ENCODE measurements around the gene CTSE. TPM values are rescaled to one million over a fixed set of nuclear protein-coding genes. Genes with fewer than 3 reads are reported as not detected.

CTSE gene
- total RNA-seq, 1 experiment from 2014 or later = not detected

DNA sequence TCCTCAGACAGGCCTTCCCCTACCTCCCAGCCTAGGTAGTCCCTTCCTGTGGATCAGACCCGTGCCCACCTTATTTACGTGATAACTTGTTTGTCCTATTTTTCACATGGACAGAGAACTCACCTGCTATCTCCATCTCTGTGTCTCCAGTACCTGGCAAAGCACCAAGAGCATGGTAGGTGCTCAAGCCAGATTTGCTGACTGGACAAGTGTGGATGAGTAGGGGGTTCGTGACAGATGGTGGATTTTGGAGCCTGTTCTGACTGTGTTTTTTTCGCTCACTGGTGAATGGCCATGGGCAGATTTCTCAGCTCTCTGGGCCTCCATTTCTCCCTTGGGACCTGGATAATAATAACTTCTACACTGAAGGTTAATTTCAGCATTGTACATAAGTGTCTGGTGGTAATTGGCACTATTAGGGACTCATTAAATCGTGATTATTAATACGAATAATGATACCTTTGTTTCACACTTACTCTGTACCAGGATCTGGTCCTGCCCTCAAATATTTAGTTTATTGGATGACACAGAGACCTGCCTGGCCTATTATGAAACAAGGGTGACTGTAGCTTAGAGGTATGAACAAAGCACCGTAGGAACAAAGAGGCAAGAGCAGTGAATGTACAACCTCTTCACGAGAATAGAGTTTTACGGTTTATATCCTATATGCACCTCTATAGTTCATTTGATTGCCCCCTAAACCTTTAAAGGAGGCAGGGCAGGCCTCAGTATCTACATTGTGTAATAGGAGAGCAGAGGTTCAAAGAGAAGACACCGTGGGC lies 56.0 kb downstream of the CTSE start:
- no peak for ATAC-seq
- in situ Hi-C loops (cut with HindIII; ENCODE audit: low pct_unique_long_range_greater_than_20kb, low sequenced_read_pairs) (no loop called here), intact Hi-C loops (cut with micrococcal nuclease; ENCODE audit: unreplicated experiment) (no loop called here)
- Histone ChIP-seq H3K4me1 (ENCODE audit: control insufficient read depth, insufficient read depth, low read length) (no peaks in the 10 kb centered on the region), H3K4me3 (ENCODE audit: low read depth in 2 of 2, low read length in 2 of 2) (no peak overlapping the region), H3K27me3 (ENCODE audit: control insufficient read depth, insufficient read depth, low read length) (no peaks in the 10 kb centered on the region), H3K36me3 (ENCODE audit: control insufficient read depth, insufficient read depth, low read length) (no peaks in the 10 kb centered on the region), H3K27ac (ENCODE audit: low read length) (no peak overlapping the region), H3K9me3 (ENCODE audit: control insufficient read depth, insufficient read depth, low read depth, low read length) (no peaks in the 10 kb centered on the region)
- no TSS peak for BruUV-seq (replicated peaks)
- DNase-seq (ENCODE audit: low read depth, low spot score) = no peak
- no peak for TF ChIP-seq POLR2AphosphoS5 (IDR thresholded peaks at IDR 0.05; ENCODE audit: low read depth, low read length)
- TF ChIP-seq SIN3A (IDR thresholded peaks at IDR 0.05; ENCODE audit: borderline replicate concordance, insufficient read depth, low read depth, low read length) = no peak
- TF ChIP-seq, protein P1, sequence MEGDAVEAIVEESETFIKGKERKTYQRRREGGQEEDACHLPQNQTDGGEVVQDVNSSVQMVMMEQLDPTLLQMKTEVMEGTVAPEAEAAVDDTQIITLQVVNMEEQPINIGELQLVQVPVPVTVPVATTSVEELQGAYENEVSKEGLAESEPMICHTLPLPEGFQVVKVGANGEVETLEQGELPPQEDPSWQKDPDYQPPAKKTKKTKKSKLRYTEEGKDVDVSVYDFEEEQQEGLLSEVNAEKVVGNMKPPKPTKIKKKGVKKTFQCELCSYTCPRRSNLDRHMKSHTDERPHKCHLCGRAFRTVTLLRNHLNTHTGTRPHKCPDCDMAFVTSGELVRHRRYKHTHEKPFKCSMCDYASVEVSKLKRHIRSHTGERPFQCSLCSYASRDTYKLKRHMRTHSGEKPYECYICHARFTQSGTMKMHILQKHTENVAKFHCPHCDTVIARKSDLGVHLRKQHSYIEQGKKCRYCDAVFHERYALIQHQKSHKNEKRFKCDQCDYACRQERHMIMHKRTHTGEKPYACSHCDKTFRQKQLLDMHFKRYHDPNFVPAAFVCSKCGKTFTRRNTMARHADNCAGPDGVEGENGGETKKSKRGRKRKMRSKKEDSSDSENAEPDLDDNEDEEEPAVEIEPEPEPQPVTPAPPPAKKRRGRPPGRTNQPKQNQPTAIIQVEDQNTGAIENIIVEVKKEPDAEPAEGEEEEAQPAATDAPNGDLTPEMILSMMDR (IDR thresholded peaks at IDR 0.05) = no peak
- no peak for TF ChIP-seq TCF7L2 (IDR thresholded peaks at IDR 0.05; ENCODE audit: low read depth, low read length)
- TF ChIP-seq, protein P2, sequence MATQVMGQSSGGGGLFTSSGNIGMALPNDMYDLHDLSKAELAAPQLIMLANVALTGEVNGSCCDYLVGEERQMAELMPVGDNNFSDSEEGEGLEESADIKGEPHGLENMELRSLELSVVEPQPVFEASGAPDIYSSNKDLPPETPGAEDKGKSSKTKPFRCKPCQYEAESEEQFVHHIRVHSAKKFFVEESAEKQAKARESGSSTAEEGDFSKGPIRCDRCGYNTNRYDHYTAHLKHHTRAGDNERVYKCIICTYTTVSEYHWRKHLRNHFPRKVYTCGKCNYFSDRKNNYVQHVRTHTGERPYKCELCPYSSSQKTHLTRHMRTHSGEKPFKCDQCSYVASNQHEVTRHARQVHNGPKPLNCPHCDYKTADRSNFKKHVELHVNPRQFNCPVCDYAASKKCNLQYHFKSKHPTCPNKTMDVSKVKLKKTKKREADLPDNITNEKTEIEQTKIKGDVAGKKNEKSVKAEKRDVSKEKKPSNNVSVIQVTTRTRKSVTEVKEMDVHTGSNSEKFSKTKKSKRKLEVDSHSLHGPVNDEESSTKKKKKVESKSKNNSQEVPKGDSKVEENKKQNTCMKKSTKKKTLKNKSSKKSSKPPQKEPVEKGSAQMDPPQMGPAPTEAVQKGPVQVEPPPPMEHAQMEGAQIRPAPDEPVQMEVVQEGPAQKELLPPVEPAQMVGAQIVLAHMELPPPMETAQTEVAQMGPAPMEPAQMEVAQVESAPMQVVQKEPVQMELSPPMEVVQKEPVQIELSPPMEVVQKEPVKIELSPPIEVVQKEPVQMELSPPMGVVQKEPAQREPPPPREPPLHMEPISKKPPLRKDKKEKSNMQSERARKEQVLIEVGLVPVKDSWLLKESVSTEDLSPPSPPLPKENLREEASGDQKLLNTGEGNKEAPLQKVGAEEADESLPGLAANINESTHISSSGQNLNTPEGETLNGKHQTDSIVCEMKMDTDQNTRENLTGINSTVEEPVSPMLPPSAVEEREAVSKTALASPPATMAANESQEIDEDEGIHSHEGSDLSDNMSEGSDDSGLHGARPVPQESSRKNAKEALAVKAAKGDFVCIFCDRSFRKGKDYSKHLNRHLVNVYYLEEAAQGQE (IDR thresholded peaks at IDR 0.05; ENCODE audit: insufficient read depth in 1 of 2, low read depth in 2 of 2, low read length in 1 of 2) = no peak
- CTCF ChIA-PET = interaction anchor here (1.8 kb wide), 1 partner anchor 10 kb away, joined by 8 read pairs; no protein-coding TSS in a partner anchor
- POLR2A ChIA-PET = no interaction called here

DNA sequence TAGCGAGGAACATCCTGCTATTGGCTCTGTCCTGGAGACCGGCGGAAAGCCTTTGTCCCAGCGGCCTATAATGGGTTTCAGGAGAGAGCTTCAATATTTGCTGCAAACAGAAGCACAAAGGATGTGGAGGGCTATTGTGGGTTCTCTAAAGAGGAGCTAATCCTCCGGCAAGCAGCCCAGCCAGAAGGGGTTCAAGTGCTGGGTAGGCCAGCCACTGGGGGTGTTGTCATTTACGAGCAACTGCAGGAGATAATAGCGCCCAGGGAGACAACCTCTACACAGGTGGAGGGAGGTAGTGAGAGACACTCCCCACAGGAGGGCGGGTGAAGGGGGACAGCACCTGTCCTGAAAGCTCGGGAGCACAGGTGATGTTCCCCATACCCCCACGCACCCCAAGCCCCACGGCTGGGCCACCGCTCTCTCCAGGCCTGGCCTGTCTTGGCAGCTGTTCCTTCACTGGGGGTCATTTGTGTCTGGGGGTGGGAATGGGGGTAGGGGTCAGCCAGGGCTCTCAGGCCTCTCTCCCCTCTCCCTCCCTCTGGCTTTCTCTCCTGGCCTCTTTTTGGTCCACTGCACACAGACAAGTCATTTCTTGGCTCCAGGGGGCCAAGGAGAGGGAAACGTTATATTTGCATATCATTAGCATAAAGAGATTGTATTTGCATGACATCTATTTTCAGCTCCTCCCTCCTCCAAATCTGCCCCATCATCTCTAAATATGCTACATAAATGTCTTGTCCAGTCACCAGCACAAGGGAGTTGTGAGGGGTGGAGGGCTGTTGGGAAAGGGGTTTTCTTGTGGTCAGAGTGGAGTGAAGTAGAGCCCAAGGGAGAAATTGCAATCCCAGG lies 58.4 kb downstream of the CTSE start:
- TF ChIP-seq, protein P1 (IDR thresholded peaks at IDR 0.05) = no peak
- POLR2A ChIA-PET = no interaction called here
- CTCF ChIA-PET = no interaction called here
- Histone ChIP-seq H3K4me1 (ENCODE audit: control insufficient read depth, insufficient read depth, low read length) (no peaks in the 10 kb centered on the region), H3K4me3 (ENCODE audit: low read depth in 2 of 2, low read length in 2 of 2) (no peak overlapping the region), H3K9me3 (ENCODE audit: control insufficient read depth, insufficient read depth, low read depth, low read length) (no peaks in the 10 kb centered on the region), H3K27ac (ENCODE audit: low read length) (no peak overlapping the region), H3K36me3 (ENCODE audit: control insufficient read depth, insufficient read depth, low read length) (no peaks in the 10 kb centered on the region), H3K27me3 (ENCODE audit: control insufficient read depth, insufficient read depth, low read length) (no peaks in the 10 kb centered on the region)
- no TSS peak for BruUV-seq (replicated peaks)
- intact Hi-C loops (cut with micrococcal nuclease; ENCODE audit: unreplicated experiment) = no loop called here
- ATAC-seq (no peak), DNase-seq (ENCODE audit: low read depth, low spot score) (no peak)
- in situ Hi-C loops (cut with HindIII; ENCODE audit: low pct_unique_long_range_greater_than_20kb, low sequenced_read_pairs) = no loop called here

Measured in Panc1 (cell line).